Body of pancreas (tissue), 4 donors: Measurements from ENCODE around the gene NELFB. TPM values are rescaled to one million over a fixed set of nuclear protein-coding genes. Genes with fewer than 3 reads are reported as not detected.

Experiments used
- ATAC-seq: fragments of 150-250 bp; one replicate; pipeline ENCODE4 v1.9.1; 2016
- DNase-seq, 4 donors: peaks; one replicate each; pipeline ENCODE4 v3.0.0-alpha.2; 2019
- H3K27ac ChIP-seq, 4 donors: fragments of 200-600 bp; sonication (generic); 1 replicate in 3 of 4; 2 replicates in 1 of 4; pipeline versions ENCODE4 v1.5.1 to v1.6.1; 2016 to 2019; ENCODE audit warnings: mild to moderate bottlenecking in 1 of 4, mixed read lengths in 1 of 4, moderate library complexity in 1 of 4
- H3K27me3 ChIP-seq, 2 donors: fragments of 200-600 bp; sonication (generic); one replicate each; pipeline ENCODE4 v1.6.0; 2016; ENCODE audit warnings: mild to moderate bottlenecking in 1 of 2
- H3K36me3 ChIP-seq, 2 donors: fragments of 200-600 bp; sonication (generic); replicated peaks in 1 of 2; 2 replicates each; pipeline ENCODE4 v1.5.1; 2016; ENCODE audit warnings: low read depth in 2 of 2; ENCODE audit not compliant: insufficient read depth in 1 of 2
- H3K4me1 ChIP-seq: fragments of 200-600 bp; sonication (generic); one replicate; pipeline ENCODE4 v1.6.0; 2016
- H3K4me3 ChIP-seq, 2 donors: fragments of 200-600 bp; sonication (generic); 1 replicate in 1 of 2; 2 replicates in 1 of 2; pipeline ENCODE4 v1.5.1; 2016 to 2019
- H3K9me3 ChIP-seq, 3 donors: fragments of 200-600 bp; sonication (generic); 1 replicate in 2 of 3; 2 replicates in 1 of 3; pipeline ENCODE4 v1.5.1; 2016
- POLR2A ChIP-seq, 3 donors: fragments of 450-650 bp; IDR thresholded peaks; one replicate each; pipeline ENCODE4 v1.6.1; 2016; ENCODE audit warnings: antibody characterized with exemption in 3 of 3, mild to moderate bottlenecking in 2 of 3
- WGBS, 2 donors: methylation state at CpG; one replicate each; pipeline ENCODE4 v1.1.5; 2017; 5-methylcytosine and 5-hydroxymethylcytosine counted together
- intact Hi-C: fragments of 100-400 bp; cut with DNase I; formaldehyde crosslinking; loops from one replicate; pipeline ENCODE4 v1.15.1; 2023
- total RNA-seq, 2 donors: library from RNA; depleted of rRNA; stranded (reverse); fragments of >200 nt; gene quantifications; one replicate each; pipeline ENCODE4 v1.1.0, GENCODE V29; 2016
- TF ChIP-seq, protein P1 (sequence below), 7 experiments: fragments of 450-650 bp in 4 of 7; fragments of 200-600 bp in 3 of 7; sonication (generic) in 3 of 7; IDR thresholded peaks; one replicate each; pipeline ENCODE4 v1.5.1; 2016 to 2019; ENCODE audit warnings: antibody characterized with exemption in 7 of 7

NELFB gene
- total RNA-seq, 2 donors from 2014 or later, result 31.3 to 34.2 TPM

DNA sequence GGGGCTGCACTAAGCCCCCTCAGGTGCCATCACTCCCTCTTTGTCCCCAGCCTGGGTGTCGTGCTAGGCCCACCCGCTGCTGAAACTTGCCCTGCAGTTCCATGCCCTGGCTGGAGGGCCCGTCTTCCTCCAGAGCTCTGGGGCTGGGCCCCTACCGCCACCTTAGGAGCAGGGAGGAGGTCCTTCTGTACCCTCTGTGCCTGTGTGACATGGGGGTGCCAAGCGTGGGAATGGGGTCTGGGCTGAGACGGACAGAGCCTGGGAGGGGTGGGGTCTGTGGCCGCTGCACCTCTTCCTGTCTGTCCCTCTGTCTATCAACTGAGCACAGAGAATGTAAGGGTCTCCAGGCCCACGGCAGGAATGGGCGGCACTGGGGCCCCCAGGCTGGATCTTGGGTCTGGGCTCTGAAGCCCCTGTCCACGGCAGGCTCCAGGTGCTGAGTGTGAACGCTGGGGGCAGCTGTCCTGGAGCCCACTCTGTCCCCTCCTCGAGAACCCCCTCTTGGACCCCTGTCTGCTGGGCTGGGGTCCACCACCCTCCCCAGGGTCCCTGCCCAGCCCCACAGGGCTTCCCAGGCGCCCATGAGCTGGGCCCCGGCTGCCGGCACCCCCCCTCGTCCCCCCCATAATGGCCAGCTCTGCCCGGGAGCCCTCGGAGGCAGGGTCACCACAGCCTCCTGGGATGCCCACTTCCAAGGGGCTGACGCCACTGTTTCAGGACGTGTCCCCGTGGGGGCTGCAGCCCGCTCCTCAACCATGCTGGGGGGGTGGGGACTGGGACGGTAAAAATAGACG is 62.8 kb downstream of the NELFB start:
- Histone ChIP-seq H3K4me3 (no peak overlapping the region), H3K27ac (no peak overlapping the region), H3K36me3 (no peaks in the 10 kb centered on the region), H3K9me3 (no peaks in the 10 kb centered on the region), H3K27me3 (no peaks in the 10 kb centered on the region), H3K4me1 (peaks cover 53% of the 10 kb centered on the region)
- DNase-seq (no peak), ATAC-seq (no peak)
- intact Hi-C loops, result loop anchor here (10.0 kb wide), 1 partner anchor 97 kb away; no protein-coding TSS in a partner anchor
- TF ChIP-seq, protein P1, sequence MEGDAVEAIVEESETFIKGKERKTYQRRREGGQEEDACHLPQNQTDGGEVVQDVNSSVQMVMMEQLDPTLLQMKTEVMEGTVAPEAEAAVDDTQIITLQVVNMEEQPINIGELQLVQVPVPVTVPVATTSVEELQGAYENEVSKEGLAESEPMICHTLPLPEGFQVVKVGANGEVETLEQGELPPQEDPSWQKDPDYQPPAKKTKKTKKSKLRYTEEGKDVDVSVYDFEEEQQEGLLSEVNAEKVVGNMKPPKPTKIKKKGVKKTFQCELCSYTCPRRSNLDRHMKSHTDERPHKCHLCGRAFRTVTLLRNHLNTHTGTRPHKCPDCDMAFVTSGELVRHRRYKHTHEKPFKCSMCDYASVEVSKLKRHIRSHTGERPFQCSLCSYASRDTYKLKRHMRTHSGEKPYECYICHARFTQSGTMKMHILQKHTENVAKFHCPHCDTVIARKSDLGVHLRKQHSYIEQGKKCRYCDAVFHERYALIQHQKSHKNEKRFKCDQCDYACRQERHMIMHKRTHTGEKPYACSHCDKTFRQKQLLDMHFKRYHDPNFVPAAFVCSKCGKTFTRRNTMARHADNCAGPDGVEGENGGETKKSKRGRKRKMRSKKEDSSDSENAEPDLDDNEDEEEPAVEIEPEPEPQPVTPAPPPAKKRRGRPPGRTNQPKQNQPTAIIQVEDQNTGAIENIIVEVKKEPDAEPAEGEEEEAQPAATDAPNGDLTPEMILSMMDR (IDR thresholded peaks at IDR 0.05), result no peak
- no peak for TF ChIP-seq POLR2A (IDR thresholded peaks at IDR 0.05)
- 80 to 86% methylated on average over 4 to 14 of the region's 24 CpGs for WGBS, 2 donors

DNA sequence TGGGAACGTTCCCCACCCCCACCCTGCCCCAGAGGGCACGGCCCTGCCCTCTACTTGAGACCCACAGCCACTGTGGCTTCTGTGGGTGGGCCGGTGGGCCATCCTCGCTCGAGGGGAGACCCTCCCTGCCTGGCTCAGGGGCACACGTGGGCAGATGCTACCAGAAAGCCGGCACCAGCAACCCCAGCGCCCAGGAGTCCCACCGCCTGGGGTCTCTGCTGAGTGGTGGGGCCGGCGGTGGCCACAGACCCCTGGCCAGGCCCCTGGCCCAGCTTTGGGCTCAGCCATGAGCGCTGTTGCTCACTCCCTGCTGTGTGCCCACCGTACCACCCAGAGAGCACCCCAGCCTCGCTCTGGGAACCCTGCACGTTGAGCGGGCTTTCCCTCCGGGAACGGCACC is 63.5 kb downstream of the NELFB start:
- no peaks in the 10 kb centered on the region for H3K27me3 ChIP-seq
- no peak for TF ChIP-seq POLR2A (IDR thresholded peaks at IDR 0.05)
- TF ChIP-seq, protein P1 (IDR thresholded peaks at IDR 0.05), result no peak
- H3K27ac ChIP-seq, result peak overlapping the region in 1 of 4 donors; percentile 30
- DNase-seq (no peak), ATAC-seq (no peak)
- 70 to 74% methylated on average over 9 to 13 of the region's 18 CpGs for WGBS, 2 donors
- no peaks in the 10 kb centered on the region for H3K9me3 ChIP-seq
- H3K4me1 ChIP-seq, result peaks cover 46% of the 10 kb centered on the region
- intact Hi-C loops, result loop anchor here (10.0 kb wide), 1 partner anchor 96 kb away; no protein-coding TSS in a partner anchor
- H3K4me3 ChIP-seq, result no peak overlapping the region
- H3K36me3 ChIP-seq, result no peaks in the 10 kb centered on the region

GRCh38 chr9:137319011-137319738 is 64.0 kb downstream of the NELFB start:
- Histone ChIP-seq H3K27ac (peak overlapping the region in 1 of 4 donors; percentile 30), H3K27me3 (no peaks in the 10 kb centered on the region), H3K9me3 (no peaks in the 10 kb centered on the region), H3K4me1 (peaks cover 40% of the 10 kb centered on the region), H3K4me3 (no peak overlapping the region), H3K36me3 (no peaks in the 10 kb centered on the region)
- 80 to 81% methylated on average over 3 to 8 of the region's 26 CpGs for WGBS, 2 donors
- DNase-seq (peak in 3 of 4 donors; percentile 20 to 54 (median 24)), ATAC-seq (peak; percentile 32)
- intact Hi-C loops, result loop anchor here (10.0 kb wide), 1 partner anchor 96 kb away; no protein-coding TSS in a partner anchor
- TF ChIP-seq, protein P1 (IDR thresholded peaks at IDR 0.05), result peak in 2 of 7 experiments; percentile 34 to 52
- TF ChIP-seq POLR2A (IDR thresholded peaks at IDR 0.05), result no peak

- intact Hi-C loops, result loop anchor here (10.0 kb wide), 1 partner anchor 95 kb away; no protein-coding TSS in a partner anchor
- ATAC-seq (no peak), DNase-seq (no peak)
- no peak for TF ChIP-seq POLR2A (IDR thresholded peaks at IDR 0.05)
- TF ChIP-seq, protein P1 (IDR thresholded peaks at IDR 0.05), result no peak
- H3K4me1 ChIP-seq, result peaks cover 34% of the 10 kb centered on the region
- H3K27ac ChIP-seq, result peak overlapping the region in 1 of 4 donors; percentile 12
- no peak overlapping the region for H3K4me3 ChIP-seq
- H3K36me3 ChIP-seq, result no peaks in the 10 kb centered on the region
- no peaks in the 10 kb centered on the region for H3K9me3 ChIP-seq
- no peaks in the 10 kb centered on the region for H3K27me3 ChIP-seq
- 92 to 93% methylated on average over 8 to 16 of the region's 22 CpGs for WGBS, 2 donors
These were observed 64.8 kb downstream of the NELFB start for GRCh38 chr9:137319739-137320551.
